Measurements from ENCODE around the gene ROM1. TPM values are rescaled to one million over a fixed set of nuclear protein-coding genes. Genes with fewer than 3 reads are reported as not detected.

ROM1 gene
- total and polyA plus RNA-seq, 4 donors = 3.5 to 17.9 (median 9.4) TPM

GRCh38 chr11:62664405-62665074 lies 51.5 kb downstream of the ROM1 start:
- Histone ChIP-seq H3K36me3 (ENCODE audit: control insufficient read depth in 4 of 4, insufficient read depth in 4 of 4, low read length in 4 of 4) (peaks cover 7 to 21% (median 17%) of the 10 kb centered on the region in 4 donors), H3K4me3 (peak overlapping the region; percentile 62), H3K9ac (ENCODE audit: insufficient read depth in 1 of 2, low read length in 2 of 2) (peak overlapping the region; percentile 12 to 61), H3K27ac (ENCODE audit: low read depth in 1 of 2, low read length in 1 of 2) (peak overlapping the region; percentile 79 to 90), H3K27me3 (ENCODE audit: control insufficient read depth in 3 of 3, insufficient read depth in 3 of 3, low read length in 2 of 3) (no peaks in the 10 kb centered on the region), H3K4me1 (ENCODE audit: control insufficient read depth in 5 of 5, insufficient read depth in 5 of 5, low read length in 5 of 5) (peaks cover 11 to 15% (median 12%) of the 10 kb centered on the region in 5 donors), H3K9me3 (ENCODE audit: control insufficient read depth in 4 of 4, insufficient read depth in 3 of 4, low read length in 3 of 4) (no peaks in the 10 kb centered on the region)
- WGBS, 2 donors = 4% methylated on average over 36 of the region's 36 CpGs
- ATAC-seq (ENCODE audit: insufficient read depth, low FRiP score) = peak; percentile 16
- DNase-seq = peak in 2 of 3 donors; percentile 62 to 71
- no peak for TF ChIP-seq CTCF (IDR thresholded peaks at IDR 0.05; ENCODE audit: control extremely low read depth, extremely low read depth)

Small RNA genes lying within 50 kb of the gene (small RNA-seq; reads per million reads assigned to genes)
- gene AP001458.1 (ENCODE audit: low replicate concordance) = not detected
- 0.31 reads per million, percentile 36 among the genes with 10 or more reads in this experiment for gene MIR6747 (ENCODE audit: low replicate concordance)

Other genes with a start within 250 kb of the ROM1 start
- gene SCGB1A1, start 194.2 kb upstream of the ROM1 start, total RNA-seq = 1,000 to 10,000 TPM in 1 of 2 donors, 10 to 100 TPM in 1; 16.0 to 5,001 TPM
- 1,000 to 10,000 TPM; 2,989 to 6,099 TPM for gene SCGB1A1, start 194.2 kb upstream of the ROM1 start, polyA plus RNA-seq
- 100 to 1,000 TPM; 396 to 707 TPM for gene AHNAK, start 66.5 kb upstream of the ROM1 start, total RNA-seq
- 10 to 100 TPM; 66.5 to 79.9 TPM for gene AHNAK, start 66.5 kb upstream of the ROM1 start, polyA plus RNA-seq
- 1,000 to 10,000 TPM in 1 of 2 donors, 100 to 1,000 TPM in 1; 941 to 1,160 TPM for gene EEF1G, start 39.4 kb upstream of the ROM1 start, total RNA-seq
- gene EEF1G, start 39.4 kb upstream of the ROM1 start, polyA plus RNA-seq = 1,000 to 10,000 TPM; 1,043 to 1,130 TPM
- 10 to 100 TPM; 10.8 to 19.4 TPM for gene TUT1, start 21.7 kb upstream of the ROM1 start, total RNA-seq
- gene TUT1, start 21.7 kb upstream of the ROM1 start, polyA plus RNA-seq = 10 to 100 TPM; 15.2 to 21.9 TPM
- gene MTA2, start 11.4 kb upstream of the ROM1 start, total RNA-seq = 10 to 100 TPM; 53.7 to 74.4 TPM
- gene MTA2, start 11.4 kb upstream of the ROM1 start, polyA plus RNA-seq = 10 to 100 TPM; 57.0 to 62.2 TPM
- gene EML3, start 482 bp upstream of the ROM1 start, total RNA-seq = 10 to 100 TPM; 29.1 to 95.4 TPM
- 10 to 100 TPM; 59.5 to 66.4 TPM for gene EML3, start 482 bp upstream of the ROM1 start, polyA plus RNA-seq
- gene B3GAT3, start 8.7 kb downstream of the ROM1 start, total RNA-seq = 10 to 100 TPM; 14.6 to 48.7 TPM
- gene B3GAT3, start 8.7 kb downstream of the ROM1 start, polyA plus RNA-seq = 10 to 100 TPM; 50.3 to 58.0 TPM
- 100 to 1,000 TPM; 181 to 266 TPM for gene GANAB, start 33.4 kb downstream of the ROM1 start, total RNA-seq
- gene GANAB, start 33.4 kb downstream of the ROM1 start, polyA plus RNA-seq = 100 to 1,000 TPM; 104 to 155 TPM
- gene INTS5, start 40.0 kb downstream of the ROM1 start, total RNA-seq = 10 to 100 TPM; 15.5 to 22.7 TPM
- 10 to 100 TPM in 1 of 2 donors, 1 to 10 TPM in 1; 8.5 to 17.4 TPM for gene INTS5, start 40.0 kb downstream of the ROM1 start, polyA plus RNA-seq
- 10 to 100 TPM; 19.0 to 54.0 TPM for gene C11orf98, start 52.0 kb downstream of the ROM1 start, total RNA-seq
- gene C11orf98, start 52.0 kb downstream of the ROM1 start, polyA plus RNA-seq = 100 to 1,000 TPM; 135 to 140 TPM
- gene CSKMT, start 52.1 kb downstream of the ROM1 start, total RNA-seq = 10 to 100 TPM in 1 of 2 donors, 1 to 10 TPM in 1; 5.3 to 19.8 TPM
- gene CSKMT, start 52.1 kb downstream of the ROM1 start, polyA plus RNA-seq = 10 to 100 TPM; 11.0 to 37.1 TPM
- gene UQCC3, start 58.4 kb downstream of the ROM1 start, total RNA-seq = 10 to 100 TPM in 1 of 2 donors, 1 to 10 TPM in 1; 8.6 to 10.4 TPM
- gene UQCC3, start 58.4 kb downstream of the ROM1 start, polyA plus RNA-seq = 10 to 100 TPM in 1 of 2 donors, 1 to 10 TPM in 1; 8.7 to 20.1 TPM
- gene LBHD1, start 59.0 kb downstream of the ROM1 start, total RNA-seq = 1 to 10 TPM; 4.4 to 8.9 TPM
- 1 to 10 TPM; 4.4 to 5.7 TPM for gene LBHD1, start 59.0 kb downstream of the ROM1 start, polyA plus RNA-seq
- gene UBXN1, start 65.8 kb downstream of the ROM1 start, total RNA-seq = 10 to 100 TPM; 54.8 to 80.2 TPM
- gene UBXN1, start 65.8 kb downstream of the ROM1 start, polyA plus RNA-seq = 100 to 1,000 TPM; 149 to 168 TPM
- 1 to 10 TPM in 1 of 2 donors, under 1 TPM in 1; 0.57 to 2.6 TPM for gene LRRN4CL, start 76.3 kb downstream of the ROM1 start, total RNA-seq
- gene LRRN4CL, start 76.3 kb downstream of the ROM1 start, polyA plus RNA-seq = 1 to 10 TPM in 1 of 2 donors, under 1 TPM in 1; 0.46 to 1.9 TPM
- 100 to 1,000 TPM in 1 of 2 donors, 10 to 100 TPM in 1; 30.7 to 120 TPM for gene BSCL2, start 94.2 kb downstream of the ROM1 start, total RNA-seq
- gene BSCL2, start 94.2 kb downstream of the ROM1 start, polyA plus RNA-seq = 100 to 1,000 TPM in 1 of 2 donors, 10 to 100 TPM in 1; 65.7 to 190 TPM
- under 1 TPM in 1 of 2 donors, not detected in 1; 0.40 TPM for gene GNG3, start 94.4 kb downstream of the ROM1 start, total RNA-seq
- gene GNG3, start 94.4 kb downstream of the ROM1 start, polyA plus RNA-seq = under 1 TPM; 0.05 to 0.26 TPM
- 10 to 100 TPM; 41.4 to 53.1 TPM for gene HNRNPUL2, start 114.2 kb downstream of the ROM1 start, total RNA-seq
- 10 to 100 TPM; 25.6 to 29.5 TPM for gene HNRNPUL2, start 114.2 kb downstream of the ROM1 start, polyA plus RNA-seq
- 10 to 100 TPM; 27.7 to 33.8 TPM for gene TTC9C, start 115.2 kb downstream of the ROM1 start, total RNA-seq
- 10 to 100 TPM; 22.6 to 55.5 TPM for gene TTC9C, start 115.2 kb downstream of the ROM1 start, polyA plus RNA-seq
- gene ZBTB3, start 140.9 kb downstream of the ROM1 start, total RNA-seq = 10 to 100 TPM in 1 of 2 donors, 1 to 10 TPM in 1; 8.9 to 12.9 TPM
- gene ZBTB3, start 140.9 kb downstream of the ROM1 start, polyA plus RNA-seq = 1 to 10 TPM; 2.1 to 5.8 TPM
- gene POLR2G, start 148.3 kb downstream of the ROM1 start, total RNA-seq = 10 to 100 TPM; 52.0 to 72.9 TPM
- gene POLR2G, start 148.3 kb downstream of the ROM1 start, polyA plus RNA-seq = 100 to 1,000 TPM; 141 to 148 TPM
- gene TAF6L, start 158.1 kb downstream of the ROM1 start, total RNA-seq = 10 to 100 TPM; 22.6 to 27.8 TPM
- gene TAF6L, start 158.1 kb downstream of the ROM1 start, polyA plus RNA-seq = 10 to 100 TPM; 18.7 to 32.7 TPM
- gene TMEM179B, start 174.1 kb downstream of the ROM1 start, total RNA-seq = 10 to 100 TPM; 40.0 to 61.0 TPM
- gene TMEM179B, start 174.1 kb downstream of the ROM1 start, polyA plus RNA-seq = 10 to 100 TPM; 68.8 to 87.6 TPM
- gene TMEM223, start 178.7 kb downstream of the ROM1 start, total RNA-seq = 10 to 100 TPM in 1 of 2 donors, 1 to 10 TPM in 1; 9.7 to 15.6 TPM
- 10 to 100 TPM; 21.9 to 38.6 TPM for gene TMEM223, start 178.7 kb downstream of the ROM1 start, polyA plus RNA-seq
- 10 to 100 TPM; 62.6 to 89.4 TPM for gene NXF1, start 192.2 kb downstream of the ROM1 start, total RNA-seq
- 10 to 100 TPM; 68.4 to 82.5 TPM for gene NXF1, start 192.2 kb downstream of the ROM1 start, polyA plus RNA-seq
- gene STX5, start 218.8 kb downstream of the ROM1 start, total RNA-seq = 10 to 100 TPM; 38.7 to 47.6 TPM
- gene STX5, start 218.8 kb downstream of the ROM1 start, polyA plus RNA-seq = 10 to 100 TPM; 19.8 to 36.6 TPM
- gene TEX54, start 219.6 kb downstream of the ROM1 start, total RNA-seq = not detected
- not detected for gene TEX54, start 219.6 kb downstream of the ROM1 start, polyA plus RNA-seq
- gene WDR74, start 226.3 kb downstream of the ROM1 start, total RNA-seq = 10 to 100 TPM; 26.2 to 41.4 TPM
- gene WDR74, start 226.3 kb downstream of the ROM1 start, polyA plus RNA-seq = 10 to 100 TPM; 42.5 to 64.1 TPM